Esophagus muscularis mucosa (tissue), 4 donors: ENCODE measurements around the gene FILIP1L. TPM values are rescaled to one million over a fixed set of nuclear protein-coding genes. Genes with fewer than 3 reads are reported as not detected.

Experiments
- DNase-seq: peaks from one replicate; pipeline ENCODE4 v3.0.0-alpha.2; 2017; ENCODE audit errors: extremely low spot score
- H3K27ac ChIP-seq, 4 donors: fragments of 200-600 bp; sonication (generic); replicated peaks in 1 of 4; 1 replicate in 3 of 4; 2 replicates in 1 of 4; pipeline ENCODE4 v1.5.1; 2016 to 2019; ENCODE audit warnings: mild to moderate bottlenecking in 1 of 4
- H3K27me3 ChIP-seq, 4 donors: fragments of 200-600 bp; sonication (generic); one replicate each; pipeline versions ENCODE4 v1.5.1 to v1.6.0; 2016 to 2019
- H3K36me3 ChIP-seq, 4 donors: fragments of 200-600 bp; sonication (generic); one replicate each; pipeline ENCODE4 v1.5.1; 2016 to 2019
- H3K4me1 ChIP-seq, 4 donors: fragments of 200-600 bp; sonication (generic); one replicate each; pipeline ENCODE4 v1.5.1; 2016 to 2019
- H3K4me3 ChIP-seq, 4 donors: fragments of 200-600 bp; sonication (generic); 1 replicate in 2 of 4; 2 replicates in 2 of 4; pipeline ENCODE4 v1.5.1; 2016 to 2019; ENCODE audit warnings: mild to moderate bottlenecking in 4 of 4, moderate library complexity in 1 of 4
- H3K9me3 ChIP-seq, 4 donors: fragments of 200-600 bp; sonication (generic); 1 replicate in 3 of 4; 2 replicates in 1 of 4; pipeline ENCODE4 v1.5.1; 2016 to 2019
- EP300 ChIP-seq: sonication (generic); formaldehyde crosslinking; IDR thresholded peaks from one replicate; pipeline ENCODE4 v1.6.1; 2017; ENCODE audit warnings: antibody characterized with exemption
- POLR2A ChIP-seq: fragments of 450-650 bp; IDR thresholded peaks from one replicate; pipeline ENCODE4 v1.6.1; 2017; ENCODE audit warnings: antibody characterized with exemption, moderate library complexity, mild to moderate bottlenecking, low read depth
- POLR2AphosphoS5 ChIP-seq, 2 donors: sonication (generic); formaldehyde crosslinking; IDR thresholded peaks; one replicate each; pipeline ENCODE4 v1.6.1; 2017; ENCODE audit warnings: antibody characterized with exemption in 2 of 2
- WGBS: methylation state at CpG from one replicate; pipeline ENCODE4 v1.1.5; 2018; 5-methylcytosine and 5-hydroxymethylcytosine counted together
- intact Hi-C: fragments of 100-400 bp; cut with DNase I; formaldehyde crosslinking; loops from one replicate; pipeline ENCODE4 v1.15.1; 2023
- total RNA-seq, 4 donors: library from RNA; depleted of rRNA; stranded (reverse); fragments of >200 nt; gene quantifications; one replicate each; pipeline versions ENCODE4 v1.1.0 to v1.2.1, GENCODE V29; 2016
- TF ChIP-seq, protein P1 (sequence below), 3 experiments: fragments of 200-600 bp in 2 of 3; fragments of 450-650 bp in 1 of 3; sonication (generic) in 2 of 3; IDR thresholded peaks; one replicate each; pipeline ENCODE4 v1.5.1; 2017 to 2019; ENCODE audit warnings: antibody characterized with exemption in 3 of 3, mild to moderate bottlenecking in 2 of 3, moderate library complexity in 1 of 3

The FILIP1L gene
- total RNA-seq, 4 donors from 2014 or later, result 120 to 134 (median 127) TPM

DNA sequence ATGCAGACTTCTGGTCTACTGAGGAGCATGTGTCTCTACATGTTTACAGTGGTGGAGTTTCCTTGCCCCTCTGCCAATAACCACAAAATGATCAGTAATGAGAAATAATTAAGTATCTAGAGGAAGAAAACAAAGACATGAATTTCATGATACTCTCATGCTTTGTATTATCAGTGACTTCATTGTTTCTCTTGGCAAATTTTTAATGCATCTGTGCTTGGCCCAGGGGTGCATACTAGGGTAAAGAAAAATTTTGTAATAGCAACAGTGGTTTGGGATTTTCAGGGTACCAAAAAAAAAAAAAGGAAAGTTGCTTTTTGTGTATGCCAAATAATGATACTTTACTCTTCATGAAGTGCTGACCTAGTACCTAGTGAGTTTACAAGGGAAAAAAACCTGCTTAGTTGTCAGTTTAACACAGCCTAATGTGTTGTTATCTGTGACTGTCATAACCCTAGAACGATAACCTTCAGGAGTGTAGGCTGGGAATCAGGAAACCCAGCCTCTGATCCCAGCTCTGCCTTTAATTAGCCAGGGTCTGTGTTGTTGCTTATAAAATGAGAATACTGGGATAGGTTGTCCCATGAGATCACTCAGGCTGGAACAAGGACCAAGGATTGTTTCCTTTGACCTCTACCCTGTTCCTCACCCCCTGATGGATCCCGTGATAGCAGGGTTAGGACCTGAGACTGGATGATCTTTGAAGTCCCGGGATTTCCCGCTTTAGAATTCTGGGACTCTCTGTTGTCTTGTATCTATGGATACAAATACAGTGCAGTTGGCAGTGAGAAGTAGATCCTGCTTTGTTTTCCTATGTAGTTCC, 179.1 kb downstream of the FILIP1L start:
- TF ChIP-seq POLR2A, result no peak
- TF ChIP-seq POLR2AphosphoS5 (IDR thresholded peaks at IDR 0.05), result peak; percentile 21 to 67
- TF ChIP-seq, protein P1, sequence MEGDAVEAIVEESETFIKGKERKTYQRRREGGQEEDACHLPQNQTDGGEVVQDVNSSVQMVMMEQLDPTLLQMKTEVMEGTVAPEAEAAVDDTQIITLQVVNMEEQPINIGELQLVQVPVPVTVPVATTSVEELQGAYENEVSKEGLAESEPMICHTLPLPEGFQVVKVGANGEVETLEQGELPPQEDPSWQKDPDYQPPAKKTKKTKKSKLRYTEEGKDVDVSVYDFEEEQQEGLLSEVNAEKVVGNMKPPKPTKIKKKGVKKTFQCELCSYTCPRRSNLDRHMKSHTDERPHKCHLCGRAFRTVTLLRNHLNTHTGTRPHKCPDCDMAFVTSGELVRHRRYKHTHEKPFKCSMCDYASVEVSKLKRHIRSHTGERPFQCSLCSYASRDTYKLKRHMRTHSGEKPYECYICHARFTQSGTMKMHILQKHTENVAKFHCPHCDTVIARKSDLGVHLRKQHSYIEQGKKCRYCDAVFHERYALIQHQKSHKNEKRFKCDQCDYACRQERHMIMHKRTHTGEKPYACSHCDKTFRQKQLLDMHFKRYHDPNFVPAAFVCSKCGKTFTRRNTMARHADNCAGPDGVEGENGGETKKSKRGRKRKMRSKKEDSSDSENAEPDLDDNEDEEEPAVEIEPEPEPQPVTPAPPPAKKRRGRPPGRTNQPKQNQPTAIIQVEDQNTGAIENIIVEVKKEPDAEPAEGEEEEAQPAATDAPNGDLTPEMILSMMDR (IDR thresholded peaks at IDR 0.05), result no peak
- no peak for TF ChIP-seq EP300
- peak overlapping the region; percentile 36 to 65 (median 48) for H3K27ac ChIP-seq
- no peaks in the 10 kb centered on the region for H3K36me3 ChIP-seq
- no peaks in the 10 kb centered on the region for H3K27me3 ChIP-seq
- intact Hi-C loops, result no loop called here
- no peak overlapping the region for H3K4me3 ChIP-seq
- no peaks in the 10 kb centered on the region for H3K9me3 ChIP-seq
- 19% methylated on average over 4 of the region's 4 CpGs for WGBS
- H3K4me1 ChIP-seq, result peaks cover 52 to 71% (median 68%) of the 10 kb centered on the region in 4 donors
- no peak for DNase-seq

DNA sequence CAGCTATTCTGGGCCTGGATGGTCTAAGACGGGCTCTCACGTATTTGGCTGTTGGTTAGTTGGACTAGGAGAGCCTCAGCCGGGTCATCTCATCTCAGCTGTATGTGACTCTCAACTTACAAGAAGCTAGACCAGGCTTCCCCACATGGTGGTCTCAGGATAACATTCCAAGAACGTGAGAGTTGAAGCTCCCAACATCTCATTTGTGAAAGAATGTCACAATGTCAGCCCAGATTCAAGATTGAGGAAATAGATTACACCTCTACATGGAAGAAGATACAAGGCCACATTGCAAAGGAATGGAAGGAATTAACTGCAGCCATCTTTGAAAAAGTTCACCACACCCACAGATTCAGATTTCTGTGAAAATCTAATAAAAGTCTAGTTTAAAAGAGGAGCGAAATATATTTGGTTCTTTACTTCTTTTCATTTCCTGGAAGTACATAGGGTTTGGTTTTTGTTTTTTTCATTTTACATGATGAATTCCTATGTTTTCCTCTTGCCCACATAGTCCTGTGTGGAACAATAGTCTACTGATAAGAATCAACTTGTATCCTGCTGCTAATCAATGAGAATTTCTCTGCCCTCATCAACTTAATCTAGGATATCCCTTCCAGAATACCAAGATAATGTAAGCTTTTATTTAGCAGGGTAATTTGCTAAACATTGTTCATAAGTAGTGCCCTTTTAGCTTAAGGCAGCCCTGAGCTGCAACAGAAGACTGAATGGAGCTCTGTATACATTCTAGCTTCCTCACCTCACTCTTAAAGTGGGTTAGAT, 180.1 kb downstream of the FILIP1L start:
- DNase-seq, result no peak
- H3K27ac ChIP-seq, result peak overlapping the region in 1 of 4 donors; percentile 65
- intact Hi-C loops, result no loop called here
- no peaks in the 10 kb centered on the region for H3K9me3 ChIP-seq
- H3K27me3 ChIP-seq, result no peaks in the 10 kb centered on the region
- WGBS, result 89% methylated on average over 5 of the region's 5 CpGs
- H3K36me3 ChIP-seq, result no peaks in the 10 kb centered on the region
- no peak for TF ChIP-seq POLR2AphosphoS5 (IDR thresholded peaks at IDR 0.05)
- TF ChIP-seq, protein P1 (IDR thresholded peaks at IDR 0.05), result no peak
- no peak for TF ChIP-seq POLR2A
- no peak for TF ChIP-seq EP300
- peaks cover 53 to 71% (median 68%) of the 10 kb centered on the region in 4 donors for H3K4me1 ChIP-seq
- no peak overlapping the region for H3K4me3 ChIP-seq

DNA sequence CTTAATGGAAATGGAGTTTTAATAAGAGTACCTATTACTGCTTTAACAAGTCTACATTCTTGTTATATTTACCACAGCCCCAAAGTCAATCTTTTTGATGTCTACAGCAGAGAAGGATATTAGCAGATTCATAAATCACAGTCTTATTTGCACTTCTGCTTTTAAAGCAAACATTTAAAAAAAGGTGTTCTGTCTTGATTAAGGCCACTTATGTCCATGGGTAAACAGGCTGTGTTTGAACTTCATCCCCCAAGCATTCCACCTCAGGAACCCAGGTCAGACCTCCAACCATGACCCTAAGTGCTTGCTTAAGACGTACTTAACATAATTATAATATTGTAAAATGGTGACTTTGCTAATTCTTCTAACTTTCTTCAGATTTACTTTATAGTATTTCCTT, 183.2 kb downstream of the FILIP1L start:
- DNase-seq, result no peak
- Histone ChIP-seq H3K4me3 (no peak overlapping the region), H3K36me3 (no peaks in the 10 kb centered on the region), H3K4me1 (peaks cover 47 to 70% (median 65%) of the 10 kb centered on the region in 4 donors), H3K27ac (peak overlapping the region; percentile 73 to 82 (median 80)), H3K9me3 (no peaks in the 10 kb centered on the region), H3K27me3 (no peaks in the 10 kb centered on the region)
- no peak for TF ChIP-seq EP300
- intact Hi-C loops, result no loop called here
- WGBS, result 93% methylated on average over 1 of the region's 1 CpG

DNA sequence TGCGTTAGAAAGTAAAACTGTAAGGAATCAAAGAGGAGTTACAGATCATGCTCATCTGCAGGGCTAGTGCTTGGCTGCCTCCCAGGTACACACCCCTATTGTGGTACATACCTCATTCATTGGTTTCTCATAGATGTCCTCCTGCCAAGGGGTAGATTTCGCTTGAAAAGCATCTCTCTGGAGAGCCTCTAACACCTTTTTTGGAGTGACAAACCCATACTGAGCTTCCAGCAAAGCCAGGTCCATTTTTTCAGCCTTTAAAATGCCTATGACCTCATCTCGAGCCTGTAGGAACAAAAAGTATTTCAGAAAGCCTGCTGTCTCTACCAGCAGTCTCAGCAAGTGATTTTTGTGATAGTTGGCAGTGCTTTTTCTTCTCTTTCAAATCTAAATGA, 184.6 kb downstream of the FILIP1L start:
- H3K9me3 ChIP-seq, result no peaks in the 10 kb centered on the region
- intact Hi-C loops, result no loop called here
- peak; percentile 52 to 68 for TF ChIP-seq POLR2AphosphoS5 (IDR thresholded peaks at IDR 0.05)
- no peak for TF ChIP-seq EP300
- H3K4me3 ChIP-seq, result peak overlapping the region in 3 of 4 donors; percentile 6 to 14 (median 7)
- no peaks in the 10 kb centered on the region for H3K27me3 ChIP-seq
- H3K36me3 ChIP-seq, result no peaks in the 10 kb centered on the region
- no peak for DNase-seq
- H3K27ac ChIP-seq, result peak overlapping the region; percentile 73 to 82 (median 80)
- WGBS, result 20% methylated on average over 3 of the region's 3 CpGs
- peaks cover 46 to 66% (median 61%) of the 10 kb centered on the region in 4 donors for H3K4me1 ChIP-seq

DNA sequence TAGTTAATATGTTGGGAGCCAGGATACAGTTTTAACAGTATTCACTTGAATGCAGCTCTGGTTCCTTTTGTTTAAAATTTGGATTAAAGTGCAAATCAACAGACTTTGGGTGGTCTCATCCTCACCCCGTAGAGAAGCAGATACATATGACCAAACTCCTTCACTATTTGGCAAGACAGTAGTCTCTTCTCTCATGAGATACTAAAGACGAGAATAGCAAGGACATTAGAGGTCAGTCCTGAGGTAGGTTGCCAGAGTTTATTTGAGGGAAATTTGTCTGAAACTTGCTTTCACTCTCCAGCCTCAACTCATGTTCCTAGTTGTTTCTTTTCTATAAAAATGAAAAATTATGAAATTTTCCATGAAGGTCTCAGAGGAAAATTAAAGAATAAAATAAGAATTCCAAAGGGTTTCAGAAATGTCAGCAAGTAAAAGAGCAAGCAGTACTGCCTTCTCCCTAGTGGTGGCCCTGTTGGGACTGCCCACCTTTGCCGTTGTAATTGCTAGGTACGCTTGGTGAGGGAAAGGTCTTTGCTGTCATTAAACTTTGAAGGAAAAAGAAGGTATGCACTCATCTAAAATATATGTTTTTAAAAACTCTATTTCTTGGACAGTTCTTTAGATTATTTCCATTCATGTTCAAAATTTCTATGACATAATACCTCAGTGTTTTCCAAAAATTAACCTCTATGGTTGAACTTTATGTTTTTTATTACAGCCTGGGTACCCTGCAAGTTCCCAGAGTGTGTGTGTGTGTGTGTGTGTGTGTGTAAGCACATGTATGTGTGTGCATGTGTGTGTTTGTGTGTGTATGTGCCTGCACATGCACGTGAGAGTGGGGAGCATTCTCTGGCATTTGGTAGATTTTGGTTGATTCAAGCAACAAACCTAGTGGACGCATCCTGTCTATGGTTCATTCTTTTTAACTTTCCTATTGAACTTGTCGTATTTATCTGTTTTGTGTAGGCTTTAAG, 185.2 kb downstream of the FILIP1L start:
- 39% methylated on average over 7 of the region's 7 CpGs for WGBS
- no peak for TF ChIP-seq POLR2A
- TF ChIP-seq EP300, result no peak
- peak in 1 of 2 donors; percentile 11 for TF ChIP-seq POLR2AphosphoS5 (IDR thresholded peaks at IDR 0.05)
- TF ChIP-seq, protein P1 (IDR thresholded peaks at IDR 0.05), result peak; percentile 41 to 60 (median 42)
- H3K27me3 ChIP-seq, result no peaks in the 10 kb centered on the region
- peak overlapping the region in 3 of 4 donors; percentile 6 to 14 (median 7) for H3K4me3 ChIP-seq
- intact Hi-C loops, result no loop called here
- no peaks in the 10 kb centered on the region for H3K36me3 ChIP-seq
- peak overlapping the region; percentile 73 to 82 (median 80) for H3K27ac ChIP-seq
- no peaks in the 10 kb centered on the region for H3K9me3 ChIP-seq
- no peak for DNase-seq
- H3K4me1 ChIP-seq, result peaks cover 43 to 59% (median 54%) of the 10 kb centered on the region in 4 donors
